ENCODE results near the gene ZCCHC4. TPM values are rescaled to one million over a fixed set of nuclear protein-coding genes. Genes with fewer than 3 reads are reported as not detected.
A peak's percentile ranks its signal among the peaks of the same experiment; 100 is the strongest.

Gene ZCCHC4
- total RNA-seq, 3 donors from 2014 or later = 10.7 to 32.1 (median 18.7) TPM

- TF ChIP-seq CTCF (IDR thresholded peaks at IDR 0.05) (no peak), POLR2A (IDR thresholded peaks at IDR 0.05) (no peak), POLR2AphosphoS5 (IDR thresholded peaks at IDR 0.05) (no peak)
- Histone ChIP-seq H3K27ac (peak overlapping the region in 1 of 2 donors; percentile 64), H3K4me3 (no peak overlapping the region), H3K27me3 (no peaks in the 10 kb centered on the region), H3K4me1 (no peaks in the 10 kb centered on the region), H3K36me3 (no peaks in the 10 kb centered on the region), H3K9me3 (no peaks in the 10 kb centered on the region)
- DNase-seq (ENCODE audit: low spot score in 2 of 2) = no peak
- intact Hi-C loops (cut with DNase I; ENCODE audit: low total_unique reads) = no loop called here
Observed at GRCh38 chr4:25301471-25301870, 11.1 kb upstream of the ZCCHC4 start.

GRCh38 chr4:25302626-25303025 is 9.9 kb upstream of the ZCCHC4 start:
- intact Hi-C loops (cut with DNase I; ENCODE audit: low total_unique reads) = no loop called here
- TF ChIP-seq POLR2A (IDR thresholded peaks at IDR 0.05) = no peak
- TF ChIP-seq POLR2AphosphoS5 (IDR thresholded peaks at IDR 0.05) = no peak
- no peak for TF ChIP-seq CTCF (IDR thresholded peaks at IDR 0.05)
- no peaks in the 10 kb centered on the region for H3K27me3 ChIP-seq
- no peak overlapping the region for H3K27ac ChIP-seq
- no peaks in the 10 kb centered on the region for H3K9me3 ChIP-seq
- no peak overlapping the region for H3K4me3 ChIP-seq
- no peak for DNase-seq (ENCODE audit: low spot score in 2 of 2)
- no peaks in the 10 kb centered on the region for H3K4me1 ChIP-seq
- no peaks in the 10 kb centered on the region for H3K36me3 ChIP-seq

- no peak overlapping the region for H3K27ac ChIP-seq
- H3K27me3 ChIP-seq = no peaks in the 10 kb centered on the region
- DNase-seq (ENCODE audit: low spot score in 2 of 2) = no peak
- intact Hi-C loops (cut with DNase I; ENCODE audit: low total_unique reads) = no loop called here
- H3K9me3 ChIP-seq = no peaks in the 10 kb centered on the region
- H3K36me3 ChIP-seq = no peaks in the 10 kb centered on the region
- no peak overlapping the region for H3K4me3 ChIP-seq
- TF ChIP-seq POLR2AphosphoS5 (IDR thresholded peaks at IDR 0.05) (no peak), POLR2A (IDR thresholded peaks at IDR 0.05) (no peak), CTCF (IDR thresholded peaks at IDR 0.05) (no peak)
- H3K4me1 ChIP-seq = no peaks in the 10 kb centered on the region
Observed at GRCh38 chr4:25303578-25303977, 9.0 kb upstream of the ZCCHC4 start.

GRCh38 chr4:25306518-25307057 is 6.0 kb upstream of the ZCCHC4 start:
- no peak for TF ChIP-seq POLR2A (IDR thresholded peaks at IDR 0.05)
- no peak for TF ChIP-seq CTCF (IDR thresholded peaks at IDR 0.05)
- no peak for TF ChIP-seq POLR2AphosphoS5 (IDR thresholded peaks at IDR 0.05)
- no peak for DNase-seq (ENCODE audit: low spot score in 2 of 2)
- intact Hi-C loops (cut with DNase I; ENCODE audit: low total_unique reads) = no loop called here
- no peaks in the 10 kb centered on the region for H3K9me3 ChIP-seq
- H3K4me3 ChIP-seq = no peak overlapping the region
- H3K36me3 ChIP-seq = no peaks in the 10 kb centered on the region
- H3K27me3 ChIP-seq = no peaks in the 10 kb centered on the region
- peaks cover 0 to 5% of the 10 kb centered on the region in 2 donors for H3K4me1 ChIP-seq
- no peak overlapping the region for H3K27ac ChIP-seq

GRCh38 chr4:25307596-25307995 is 5.0 kb upstream of the ZCCHC4 start:
- H3K9me3 ChIP-seq = no peaks in the 10 kb centered on the region
- H3K36me3 ChIP-seq = no peaks in the 10 kb centered on the region
- no peaks in the 10 kb centered on the region for H3K27me3 ChIP-seq
- no peak for DNase-seq (ENCODE audit: low spot score in 2 of 2)
- peak overlapping the region in 1 of 3 donors; percentile 3 for H3K4me3 ChIP-seq
- peaks cover 0 to 5% of the 10 kb centered on the region in 2 donors for H3K4me1 ChIP-seq
- TF ChIP-seq CTCF (IDR thresholded peaks at IDR 0.05) = no peak
- TF ChIP-seq POLR2AphosphoS5 (IDR thresholded peaks at IDR 0.05) = no peak
- TF ChIP-seq POLR2A (IDR thresholded peaks at IDR 0.05) = no peak
- intact Hi-C loops (cut with DNase I; ENCODE audit: low total_unique reads) = no loop called here
- peak overlapping the region in 1 of 2 donors; percentile 42 for H3K27ac ChIP-seq
